ENCODE results near the gene ETHE1.

Gene ETHE1

GRCh38 chr19:43562698-43563241, 35.8 kb upstream of the ETHE1 start:
- no peak for TF ChIP-seq CTCF (IDR thresholded peaks at IDR 0.05; ENCODE audit: low read depth, low read length, missing control alignments)
- in situ Hi-C loops (cut with HindIII; ENCODE audit: low pct_ligation_motif_present, low sequenced_read_pairs), result no loop called here
- Histone ChIP-seq H3K27ac (peak overlapping the region; percentile 54), H3K36me3 (replicated peaks) (no peaks in the 10 kb centered on the region), H3K27me3 (replicated peaks) (no peaks in the 10 kb centered on the region), H3K4me3 (ENCODE audit: low read depth, low read length) (peak overlapping the region; percentile 9)
- DNase-seq, result peak; percentile 75

- in situ Hi-C loops (cut with HindIII; ENCODE audit: low pct_ligation_motif_present, low sequenced_read_pairs), result no loop called here
- H3K4me3 ChIP-seq (ENCODE audit: low read depth, low read length), result no peak overlapping the region
- peak overlapping the region; percentile 19 for H3K27ac ChIP-seq
- no peaks in the 10 kb centered on the region for H3K36me3 ChIP-seq (replicated peaks)
- no peak for TF ChIP-seq CTCF (IDR thresholded peaks at IDR 0.05; ENCODE audit: low read depth, low read length, missing control alignments)
- H3K27me3 ChIP-seq (replicated peaks), result no peaks in the 10 kb centered on the region
- DNase-seq, result no peak
These were observed 35.3 kb upstream of the ETHE1 start for GRCh38 chr19:43562226-43562697.

- DNase-seq, result no peak
- no peak for TF ChIP-seq CTCF (IDR thresholded peaks at IDR 0.05; ENCODE audit: low read depth, low read length, missing control alignments)
- no peak overlapping the region for H3K27ac ChIP-seq
These were observed 34.4 kb upstream of the ETHE1 start for GRCh38 chr19:43561139-43561970.

GRCh38 chr19:43560687-43561086, 33.7 kb upstream of the ETHE1 start:
- no peak overlapping the region for H3K27ac ChIP-seq
- DNase-seq, result peak; percentile 49

More at GRCh38 chr19:43561139-43561970, 34.4 kb upstream of the ETHE1 start:
- Histone ChIP-seq H3K27me3 (replicated peaks) (no peaks in the 10 kb centered on the region), H3K36me3 (replicated peaks) (no peaks in the 10 kb centered on the region), H3K4me3 (ENCODE audit: low read depth, low read length) (no peak overlapping the region)
- in situ Hi-C loops (cut with HindIII; ENCODE audit: low pct_ligation_motif_present, low sequenced_read_pairs), result no loop called here

GRCh38 chr19:43555185-43555770, 28.3 kb upstream of the ETHE1 start:
- H3K27ac ChIP-seq, result no peak overlapping the region
- TF ChIP-seq CTCF (IDR thresholded peaks at IDR 0.05; ENCODE audit: low read depth, low read length, missing control alignments), result peak; percentile 97
- peaks cover 21% of the 10 kb centered on the region for H3K36me3 ChIP-seq (replicated peaks)
- H3K4me3 ChIP-seq (ENCODE audit: low read depth, low read length), result no peak overlapping the region
- no peaks in the 10 kb centered on the region for H3K27me3 ChIP-seq (replicated peaks)
- in situ Hi-C loops (cut with HindIII; ENCODE audit: low pct_ligation_motif_present, low sequenced_read_pairs), result no loop called here
- DNase-seq, result peak; percentile 68

More at GRCh38 chr19:43560687-43561086, 33.7 kb upstream of the ETHE1 start:
- Histone ChIP-seq H3K36me3 (replicated peaks) (no peaks in the 10 kb centered on the region), H3K27me3 (replicated peaks) (no peaks in the 10 kb centered on the region), H3K4me3 (ENCODE audit: low read depth, low read length) (no peak overlapping the region)
- in situ Hi-C loops (cut with HindIII; ENCODE audit: low pct_ligation_motif_present, low sequenced_read_pairs), result no loop called here
- TF ChIP-seq CTCF (IDR thresholded peaks at IDR 0.05; ENCODE audit: low read depth, low read length, missing control alignments), result peak; percentile 58
